Activated naive CD8-positive, alpha-beta T cell treated with anti-CD3 and anti-CD28 coated beads, Interleukin-2, amount 50 U/mL, for 16 hours (primary cell): ENCODE results near the gene BICRA.
"Not testable (repeated sequence)": the region's sequence is repeated elsewhere in the genome, so short reads cannot be mapped to it uniquely, and the experiment has no call there.

Experiments used
- DNase-seq: peaks from one replicate; pipeline ENCODE4 v3.0.0-alpha.2; 2020; ENCODE audit warnings: low read depth, low spot score

Gene BICRA

GRCh38 chr19:47714855-47715254 is 105.9 kb downstream of the BICRA start:
- DNase-seq, result not testable (repeated sequence)

- no peak for DNase-seq
These were observed 107.5 kb downstream of the BICRA start for GRCh38 chr19:47716270-47716937.

- not testable (repeated sequence) for DNase-seq
These were observed 109.6 kb downstream of the BICRA start for GRCh38 chr19:47718415-47719046.

GRCh38 chr19:47719047-47719859 is 110.3 kb downstream of the BICRA start:
- no peak for DNase-seq

- DNase-seq, result no peak
These were observed 111.9 kb downstream of the BICRA start for GRCh38 chr19:47720669-47721422.

- DNase-seq, result no peak
These were observed 114.6 kb downstream of the BICRA start for GRCh38 chr19:47723581-47723940.

GRCh38 chr19:47725759-47726401 is 116.9 kb downstream of the BICRA start:
- DNase-seq, result no peak

- DNase-seq, result no peak
These were observed 117.5 kb downstream of the BICRA start for GRCh38 chr19:47726467-47726866.

- DNase-seq, result not testable (repeated sequence)
These were observed 119.4 kb downstream of the BICRA start for GRCh38 chr19:47728295-47728694.

GRCh38 chr19:47729468-47729798 is 120.5 kb downstream of the BICRA start:
- no peak for DNase-seq

- peak; percentile 23 for DNase-seq
These were observed 121.0 kb downstream of the BICRA start for GRCh38 chr19:47729799-47730520.

GRCh38 chr19:47730521-47730889 is 121.6 kb downstream of the BICRA start:
- DNase-seq, result no peak

- DNase-seq, result no peak
These were observed 122.0 kb downstream of the BICRA start for GRCh38 chr19:47730910-47731309.

GRCh38 chr19:47735131-47735530 is 126.2 kb downstream of the BICRA start:
- no peak for DNase-seq

GRCh38 chr19:47740866-47741519 is 132.1 kb downstream of the BICRA start:
- no peak for DNase-seq

GRCh38 chr19:47741544-47742140 is 132.7 kb downstream of the BICRA start:
- DNase-seq, result no peak

- no peak for DNase-seq
These were observed 133.7 kb downstream of the BICRA start for GRCh38 chr19:47742634-47743033.

GRCh38 chr19:47745010-47745901 is 136.3 kb downstream of the BICRA start, which contains the start of gene NOP53:
NOP53 (plus strand) TSS chr19:47745546; CDS start chr19:47745560, 14 bp downstream.
- DNase-seq, result peak; percentile 89

GRCh38 chr19:47746129-47746528 is 137.2 kb downstream of the BICRA start:
- not testable (repeated sequence) for DNase-seq
